Thoracic aorta (tissue), 2 donors: ENCODE measurements around the gene GALNT10. TPM values are rescaled to one million over a fixed set of nuclear protein-coding genes. Genes with fewer than 3 reads are reported as not detected.

Source experiments
- ATAC-seq: fragments of 150-250 bp; one replicate; pipeline ENCODE4 v1.8.0; 2017; ENCODE audit warnings: low read depth; ENCODE audit not compliant: insufficient number of reproducible peaks, low FRiP score
- DNase-seq: peaks from one replicate; pipeline ENCODE4 v3.0.0-alpha.2; 2020; ENCODE audit warnings: low spot score
- H3K27ac ChIP-seq, 2 donors: fragments of 200-600 bp; sonication (generic); 1 replicate in 1 of 2; 2 replicates in 1 of 2; pipeline ENCODE4 v1.5.1; 2016; ENCODE audit warnings: mild to moderate bottlenecking in 2 of 2, moderate library complexity in 2 of 2
- H3K27me3 ChIP-seq: fragments of 200-600 bp; sonication (generic); replicated peaks from 2 replicates; pipeline ENCODE4 v1.6.0; 2016; ENCODE audit warnings: mild to moderate bottlenecking; ENCODE audit not compliant: insufficient read depth
- H3K36me3 ChIP-seq: fragments of 200-600 bp; sonication (generic); one replicate; pipeline ENCODE4 v1.5.1; 2016
- H3K4me1 ChIP-seq, 2 donors: fragments of 200-600 bp; sonication (generic); 1 replicate in 1 of 2; 2 replicates in 1 of 2; pipeline versions ENCODE4 v1.5.1 to v1.6.0; 2016; ENCODE audit warnings: low read depth in 2 of 2, mild to moderate bottlenecking in 1 of 2; ENCODE audit not compliant: control insufficient read depth in 1 of 2
- H3K4me3 ChIP-seq: fragments of 200-600 bp; sonication (generic); 2 replicates; pipeline ENCODE4 v1.5.1; 2016; ENCODE audit warnings: mild to moderate bottlenecking
- H3K9me3 ChIP-seq: fragments of 200-600 bp; sonication (generic); 2 replicates; pipeline ENCODE4 v1.5.1; 2016
- total RNA-seq, 2 donors: library from RNA; depleted of rRNA; stranded (reverse); fragments of >200 nt; gene quantifications; one replicate each; pipeline versions ENCODE4 v1.1.0 to v1.2.3, GENCODE V29; 2016
- TF ChIP-seq, protein P1 (sequence below): fragments of 200-600 bp; sonication (generic); IDR thresholded peaks from one replicate; pipeline ENCODE4 v1.5.1; 2019; ENCODE audit warnings: antibody characterized with exemption

Gene GALNT10
- total RNA-seq, 2 donors from 2014 or later: 43.0 to 52.7 TPM

DNA sequence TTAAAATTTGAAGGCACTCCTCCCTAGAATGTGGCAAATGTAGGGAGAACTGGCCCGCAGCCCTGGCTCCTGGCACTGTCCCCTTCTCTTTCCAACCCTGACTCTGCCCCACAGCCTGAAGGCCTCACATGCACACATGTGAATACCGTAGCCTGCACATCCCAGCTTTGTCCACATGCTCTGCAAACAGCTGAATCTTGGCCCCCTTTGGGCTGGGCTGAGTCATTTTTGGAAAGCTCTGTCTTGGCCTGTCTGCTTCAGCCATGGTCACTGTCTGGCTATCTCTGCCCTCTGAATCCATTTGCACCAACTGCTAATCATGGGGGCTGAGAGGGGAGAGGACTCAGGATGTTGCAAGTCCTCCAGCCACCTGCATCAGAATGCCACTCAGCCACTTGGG lies 22.1 kb upstream of the GALNT10 start:
- no peaks in the 10 kb centered on the region for H3K36me3 ChIP-seq
- ATAC-seq (no peak), DNase-seq (no peak)
- no peaks in the 10 kb centered on the region for H3K27me3 ChIP-seq
- no peak overlapping the region for H3K27ac ChIP-seq
- H3K4me1 ChIP-seq: no peaks in the 10 kb centered on the region
- TF ChIP-seq, protein P1, sequence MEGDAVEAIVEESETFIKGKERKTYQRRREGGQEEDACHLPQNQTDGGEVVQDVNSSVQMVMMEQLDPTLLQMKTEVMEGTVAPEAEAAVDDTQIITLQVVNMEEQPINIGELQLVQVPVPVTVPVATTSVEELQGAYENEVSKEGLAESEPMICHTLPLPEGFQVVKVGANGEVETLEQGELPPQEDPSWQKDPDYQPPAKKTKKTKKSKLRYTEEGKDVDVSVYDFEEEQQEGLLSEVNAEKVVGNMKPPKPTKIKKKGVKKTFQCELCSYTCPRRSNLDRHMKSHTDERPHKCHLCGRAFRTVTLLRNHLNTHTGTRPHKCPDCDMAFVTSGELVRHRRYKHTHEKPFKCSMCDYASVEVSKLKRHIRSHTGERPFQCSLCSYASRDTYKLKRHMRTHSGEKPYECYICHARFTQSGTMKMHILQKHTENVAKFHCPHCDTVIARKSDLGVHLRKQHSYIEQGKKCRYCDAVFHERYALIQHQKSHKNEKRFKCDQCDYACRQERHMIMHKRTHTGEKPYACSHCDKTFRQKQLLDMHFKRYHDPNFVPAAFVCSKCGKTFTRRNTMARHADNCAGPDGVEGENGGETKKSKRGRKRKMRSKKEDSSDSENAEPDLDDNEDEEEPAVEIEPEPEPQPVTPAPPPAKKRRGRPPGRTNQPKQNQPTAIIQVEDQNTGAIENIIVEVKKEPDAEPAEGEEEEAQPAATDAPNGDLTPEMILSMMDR: no peak
- H3K9me3 ChIP-seq: no peaks in the 10 kb centered on the region
- no peak overlapping the region for H3K4me3 ChIP-seq

- TF ChIP-seq, protein P1: no peak
- Histone ChIP-seq H3K27me3 (no peaks in the 10 kb centered on the region), H3K27ac (no peak overlapping the region), H3K4me3 (no peak overlapping the region), H3K9me3 (no peaks in the 10 kb centered on the region), H3K4me1 (peaks cover 0 to 11% of the 10 kb centered on the region in 2 donors), H3K36me3 (no peaks in the 10 kb centered on the region)
- ATAC-seq (no peak), DNase-seq (no peak)
These were observed 17.7 kb upstream of the GALNT10 start for GRCh38 chr5:154172785-154173184.

GRCh38 chr5:154174091-154174490 lies 16.4 kb upstream of the GALNT10 start:
- Histone ChIP-seq H3K4me1 (peaks cover 0 to 11% of the 10 kb centered on the region in 2 donors), H3K36me3 (no peaks in the 10 kb centered on the region), H3K9me3 (no peaks in the 10 kb centered on the region), H3K27me3 (no peaks in the 10 kb centered on the region), H3K4me3 (no peak overlapping the region), H3K27ac (no peak overlapping the region)
- TF ChIP-seq, protein P1: no peak
- ATAC-seq (no peak), DNase-seq (no peak)

GRCh38 chr5:154176181-154176580 lies 14.4 kb upstream of the GALNT10 start:
- Histone ChIP-seq H3K36me3 (no peaks in the 10 kb centered on the region), H3K27me3 (no peaks in the 10 kb centered on the region), H3K9me3 (no peaks in the 10 kb centered on the region), H3K4me3 (no peak overlapping the region), H3K4me1 (peaks cover 0 to 11% of the 10 kb centered on the region in 2 donors), H3K27ac (no peak overlapping the region)
- ATAC-seq (peak; percentile 70), DNase-seq (no peak)
- TF ChIP-seq, protein P1: no peak

- DNase-seq (no peak), ATAC-seq (no peak)
- H3K36me3 ChIP-seq: no peaks in the 10 kb centered on the region
- no peaks in the 10 kb centered on the region for H3K9me3 ChIP-seq
- no peaks in the 10 kb centered on the region for H3K27me3 ChIP-seq
- no peak overlapping the region for H3K4me3 ChIP-seq
- no peak overlapping the region for H3K27ac ChIP-seq
- H3K4me1 ChIP-seq: peaks cover 0 to 11% of the 10 kb centered on the region in 2 donors
- TF ChIP-seq, protein P1: no peak
These were observed 11.9 kb upstream of the GALNT10 start for GRCh38 chr5:154178661-154179060.
